ENCODE measurements around the gene UQCRHL. TPM values are rescaled to one million over a fixed set of nuclear protein-coding genes. Genes with fewer than 3 reads are reported as not detected.

UQCRHL gene
- total RNA-seq, 2 experiments from 2014 or later, result 2.0 to 2.5 TPM

GRCh38 chr1:15762546-15762945 is 44.9 kb downstream of the UQCRHL start:
- peaks cover 19% of the 10 kb centered on the region for H3K27me3 Mint-ChIP-seq

GRCh38 chr1:15761366-15762128 is 45.9 kb downstream of the UQCRHL start:
- ChIA-PET POLR2A (interaction anchor here (0.6 kb wide), 1 partner anchor 85 kb away, joined by 3 read pairs; no protein-coding TSS in a partner anchor), CTCF (no interaction called here)
- H3K36me3 Mint-ChIP-seq, result no peaks in the 10 kb centered on the region
- intact Hi-C loops (cut with micrococcal nuclease), result no loop called here
- H3K4me3 Mint-ChIP-seq, result no peak overlapping the region
- H3K27ac Mint-ChIP-seq, result no peak overlapping the region
- DNase-seq, result no peak
- H3K9me3 Mint-ChIP-seq, result no peaks in the 10 kb centered on the region
- H3K4me1 Mint-ChIP-seq (ENCODE audit: low read depth), result peaks cover 6% of the 10 kb centered on the region
- H3K27me3 Mint-ChIP-seq, result peaks cover 23% of the 10 kb centered on the region

More at GRCh38 chr1:15762546-15762945, 44.9 kb downstream of the UQCRHL start:
- Mint-ChIP-seq H3K9me3 (no peaks in the 10 kb centered on the region), H3K36me3 (no peaks in the 10 kb centered on the region), H3K4me1 (ENCODE audit: low read depth) (peaks cover 4% of the 10 kb centered on the region), H3K4me3 (no peak overlapping the region), H3K27ac (no peak overlapping the region)
- CTCF ChIA-PET, result interaction anchor here (1.0 kb wide), 1 partner anchor 29 kb away, joined by 3 read pairs; no protein-coding TSS in a partner anchor
- POLR2A ChIA-PET, result no interaction called here
- intact Hi-C loops (cut with micrococcal nuclease), result no loop called here
- DNase-seq, result no peak

- Mint-ChIP-seq H3K4me3 (no peak overlapping the region), H3K27ac (no peak overlapping the region), H3K4me1 (ENCODE audit: low read depth) (peaks cover 12% of the 10 kb centered on the region), H3K36me3 (no peaks in the 10 kb centered on the region), H3K27me3 (peaks cover 29% of the 10 kb centered on the region), H3K9me3 (no peaks in the 10 kb centered on the region)
- CTCF ChIA-PET, result interaction anchor here (1.5 kb wide), 1 partner anchor 31 kb away, joined by 6 read pairs; no protein-coding TSS in a partner anchor
- POLR2A ChIA-PET, result no interaction called here
- intact Hi-C loops (cut with micrococcal nuclease), result no loop called here
- DNase-seq, result no peak
Observed at GRCh38 chr1:15760520-15761211, 46.8 kb downstream of the UQCRHL start.

GRCh38 chr1:15758953-15759661 is 48.3 kb downstream of the UQCRHL start:
- peaks cover 12% of the 10 kb centered on the region for H3K4me1 Mint-ChIP-seq (ENCODE audit: low read depth)
- CTCF ChIA-PET, result no interaction called here
- intact Hi-C loops (cut with micrococcal nuclease), result no loop called here
- H3K4me3 Mint-ChIP-seq, result no peak overlapping the region
- peaks cover 33% of the 10 kb centered on the region for H3K27me3 Mint-ChIP-seq
- POLR2A ChIA-PET, result no interaction called here
- no peaks in the 10 kb centered on the region for H3K36me3 Mint-ChIP-seq
- no peak overlapping the region for H3K27ac Mint-ChIP-seq
- no peaks in the 10 kb centered on the region for H3K9me3 Mint-ChIP-seq
- DNase-seq, result no peak

GRCh38 chr1:15758343-15758931 is 49.0 kb downstream of the UQCRHL start, which contains the start of gene FBLIM1:
FBLIM1 (plus strand) TSS chr1:15758795; CDS start chr1:15764984, 6,189 bp downstream.
- intact Hi-C loops (cut with micrococcal nuclease), result no loop called here
- Mint-ChIP-seq H3K9me3 (no peaks in the 10 kb centered on the region), H3K36me3 (no peaks in the 10 kb centered on the region), H3K4me1 (ENCODE audit: low read depth) (peaks cover 12% of the 10 kb centered on the region), H3K4me3 (peak within 1 kb of the TSS; percentile 40), H3K27ac (no peak within 1 kb of the TSS), H3K27me3 (peaks cover 32% of the 10 kb centered on the region)
- ChIA-PET CTCF (no interaction called here), POLR2A (no interaction called here)
- DNase-seq, result no peak

GRCh38 chr1:15757575-15758342 is 49.7 kb downstream of the UQCRHL start:
- no peaks in the 10 kb centered on the region for H3K36me3 Mint-ChIP-seq
- ChIA-PET CTCF (interaction anchor here (1.2 kb wide), 1 partner anchor 34 kb away, joined by 4 read pairs; no protein-coding TSS in a partner anchor), POLR2A (no interaction called here)
- H3K4me1 Mint-ChIP-seq (ENCODE audit: low read depth), result peaks cover 12% of the 10 kb centered on the region
- peak overlapping the region; percentile 40 for H3K4me3 Mint-ChIP-seq
- H3K27ac Mint-ChIP-seq, result no peak overlapping the region
- no peaks in the 10 kb centered on the region for H3K9me3 Mint-ChIP-seq
- H3K27me3 Mint-ChIP-seq, result peaks cover 33% of the 10 kb centered on the region
- DNase-seq, result no peak
- intact Hi-C loops (cut with micrococcal nuclease), result no loop called here

Other genes starting within 250 kb of the UQCRHL start
- 10 to 100 TPM; 13.9 to 15.2 TPM for gene AGMAT, start 222.6 kb downstream of the UQCRHL start, total RNA-seq
- gene DDI2, start 190.2 kb downstream of the UQCRHL start, total RNA-seq, result 10 to 100 TPM; 26.3 to 28.2 TPM
- 10 to 100 TPM; 46.5 to 48.1 TPM for gene PLEKHM2, start 123.3 kb downstream of the UQCRHL start, total RNA-seq
- 1 to 10 TPM in 1 of 2 experiments, under 1 TPM in 1; 0.92 to 1.5 TPM for gene SLC25A34, start 71.4 kb downstream of the UQCRHL start, total RNA-seq
- not detected for gene TMEM82, start 65.2 kb downstream of the UQCRHL start, total RNA-seq
- under 1 TPM in 1 of 2 experiments, not detected in 1; 0.05 TPM for gene FBLIM1, start 48.9 kb downstream of the UQCRHL start, total RNA-seq
- gene SPEN, start 40.1 kb upstream of the UQCRHL start, total RNA-seq, result 10 to 100 TPM; 37.0 to 41.9 TPM
- gene ZBTB17, start 168.5 kb upstream of the UQCRHL start, total RNA-seq, result 10 to 100 TPM; 52.7 to 58.8 TPM
- gene SRARP, start 196.6 kb upstream of the UQCRHL start, total RNA-seq, result not detected
- not detected for gene HSPB7, start 210.4 kb upstream of the UQCRHL start, total RNA-seq
- not detected for gene CLCNKA, start 214.4 kb upstream of the UQCRHL start, total RNA-seq
- gene CLCNKB, start 236.1 kb upstream of the UQCRHL start, total RNA-seq, result not detected